CD4-positive, alpha-beta T cell (primary cell): ENCODE measurements around the gene SP9. TPM values are rescaled to one million over a fixed set of nuclear protein-coding genes. Genes with fewer than 3 reads are reported as not detected.

Experiments used
- ATAC-seq: fragments of 200-7000 bp; cut with Tn5 transposase; one replicate; pipeline ENCODE4 v1.10.0; 2022; ENCODE audit warnings: mild to moderate bottlenecking; ENCODE audit not compliant: poor library complexity
- CTCF ChIA-PET: fragments of 350-600 bp; sonication (Branson Sonifier 250); formaldehyde crosslinking; loops from one replicate; lab custom pipeline; 2021; ENCODE audit warnings: antibody characterized with exemption, inconsistent platforms; lab: Charles Lee
- POLR2A ChIA-PET: fragments of 350-600 bp; sonication (Branson Sonifier 250); formaldehyde crosslinking; loops from one replicate; lab custom pipeline; 2021; ENCODE audit warnings: antibody characterized with exemption, inconsistent platforms; lab: Charles Lee
- DNase-seq, 14 experiments: peaks; one replicate each; pipeline ENCODE4 v3.0.0-alpha.2; 2013 to 2020; ENCODE audit warnings: mixed read lengths in 2 of 14
- H3K27ac ChIP-seq, 2 donors: one replicate each; pipeline versions ENCODE4 v1.5.1 to v1.7.0; 2013; ENCODE audit warnings: low read length in 2 of 2, low read depth in 1 of 2, mild to moderate bottlenecking in 1 of 2
- H3K27me3 ChIP-seq, 2 experiments: 1 replicate in 1 of 2; 2 replicates in 1 of 2; pipeline versions ENCODE4 v1.6.1 to v1.7.0; 2013; ENCODE audit warnings: low read length in 2 of 2, control low read depth in 1 of 2, mild to moderate bottlenecking in 1 of 2, moderate library complexity in 1 of 2; ENCODE audit not compliant: insufficient read depth in 2 of 2, control insufficient read depth in 1 of 2
- H3K36me3 ChIP-seq: one replicate; pipeline ENCODE4 v1.6.1; 2013; ENCODE audit warnings: low read length, control low read depth; ENCODE audit not compliant: insufficient read depth
- H3K4me1 ChIP-seq: one replicate; pipeline ENCODE4 v1.6.1; 2013; ENCODE audit warnings: low read length, control low read depth; ENCODE audit not compliant: insufficient read depth
- H3K4me3 ChIP-seq: one replicate; pipeline ENCODE4 v1.5.1; 2013; ENCODE audit warnings: mild to moderate bottlenecking, low read length, moderate library complexity
- H3K9me3 ChIP-seq, 2 experiments: 1 replicate in 1 of 2; 2 replicates in 1 of 2; pipeline versions ENCODE4 v1.6.1 to v1.7.0; 2013; ENCODE audit warnings: low read length in 2 of 2, mild to moderate bottlenecking in 2 of 2, control low read depth in 1 of 2, moderate library complexity in 1 of 2; ENCODE audit not compliant: control insufficient read depth in 1 of 2, insufficient read depth in 1 of 2
- H3K27ac Mint-ChIP-seq: one replicate; pipeline ENCODE4 v1.8.0; 2020; ENCODE audit warnings: mixed read lengths
- H3K27me3 Mint-ChIP-seq: one replicate; pipeline ENCODE4 v1.8.0; 2021; ENCODE audit warnings: mixed read lengths
- H3K36me3 Mint-ChIP-seq: one replicate; pipeline ENCODE4 v1.8.0; 2021; ENCODE audit warnings: low read depth, mixed read lengths
- H3K4me1 Mint-ChIP-seq: one replicate; pipeline ENCODE4 v1.8.0; 2021; ENCODE audit warnings: low read depth, mixed read lengths
- H3K4me3 Mint-ChIP-seq: one replicate; pipeline ENCODE4 v1.8.0; 2020; ENCODE audit warnings: mild to moderate bottlenecking, mixed read lengths
- H3K9me3 Mint-ChIP-seq: one replicate; pipeline ENCODE4 v1.8.0; 2020; ENCODE audit warnings: mixed read lengths
- CTCF ChIP-seq: fragments of 200-600 bp; IDR thresholded peaks from one replicate; pipeline ENCODE4 v1.8.0; 2022; ENCODE audit warnings: antibody characterized with exemption, mild to moderate bottlenecking
- intact Hi-C, 2 experiments: fragments of 100-400 bp; cut with DNase I in 1 of 2; cut with micrococcal nuclease in 1 of 2; formaldehyde crosslinking; loops; one replicate each; pipeline versions ENCODE4 v1.15.1 to v1.9.0; 2023 to 2025; cut with DNase I, micrococcal nuclease
- total RNA-seq, 174 experiments: library from RNA in 2 of 174; stranded (reverse) in 2 of 174; gene quantifications; one replicate each; pipeline ENCODE4 v1.2.3 and lab custom pipeline; 2021 to 2026

Gene SP9
- total RNA-seq, 2 experiments from 2014 or later = not detected

- no peaks in the 10 kb centered on the region for H3K9me3 Mint-ChIP-seq
- H3K4me1 Mint-ChIP-seq = peaks cover 49% of the 10 kb centered on the region
- peaks cover 68 to 92% of the 10 kb centered on the region in 2 experiments for H3K27me3 ChIP-seq
- H3K4me3 ChIP-seq = no peak overlapping the region
- H3K4me3 Mint-ChIP-seq = no peak overlapping the region
- ATAC-seq = no peak
- H3K36me3 Mint-ChIP-seq = peaks cover 5% of the 10 kb centered on the region
- H3K27me3 Mint-ChIP-seq = peaks cover 81% of the 10 kb centered on the region
- TF ChIP-seq CTCF = no peak
- POLR2A ChIA-PET = no interaction called here
- no peak overlapping the region for H3K27ac Mint-ChIP-seq
- intact Hi-C loops = loop anchor here (2.0 to 10.0 kb wide), 9 partner anchors 92 to 1745 kb away; partner anchors contain the start of genes EVX2 (in 2 of the 2), OLA1 (in 2 of the 2) and SP3 (in 2 of the 2)
- DNase-seq = peak in 2 of 14 experiments; percentile 31 to 44
- H3K4me1 ChIP-seq = peaks cover 72% of the 10 kb centered on the region
- peaks cover 4 to 40% of the 10 kb centered on the region in 2 experiments for H3K9me3 ChIP-seq
- no peaks in the 10 kb centered on the region for H3K36me3 ChIP-seq
- no peak overlapping the region for H3K27ac ChIP-seq
- CTCF ChIA-PET = interaction anchor here (0.9 kb wide), 1 partner anchor 937 kb away, joined by 3 read pairs; no protein-coding TSS in a partner anchor
Observed at GRCh38 chr2:174339561-174340399, 5.0 kb downstream of the SP9 start.

- peaks cover 46% of the 10 kb centered on the region for H3K4me1 Mint-ChIP-seq
Observed at GRCh38 chr2:174340400-174341292, 5.9 kb downstream of the SP9 start.

More at GRCh38 chr2:174340400-174341292, 5.9 kb downstream of the SP9 start:
- Mint-ChIP-seq H3K4me3 (peak overlapping the region; percentile 1), H3K27ac (peak overlapping the region; percentile 63), H3K9me3 (no peaks in the 10 kb centered on the region), H3K36me3 (peaks cover 10% of the 10 kb centered on the region), H3K27me3 (peaks cover 80% of the 10 kb centered on the region)
- Histone ChIP-seq H3K9me3 (peaks cover 4 to 34% of the 10 kb centered on the region in 2 experiments), H3K27ac (no peak overlapping the region), H3K27me3 (peaks cover 64 to 92% of the 10 kb centered on the region in 2 experiments), H3K4me3 (no peak overlapping the region), H3K4me1 (peaks cover 63% of the 10 kb centered on the region), H3K36me3 (no peaks in the 10 kb centered on the region)
- ChIA-PET CTCF (interaction anchor here (0.7 to 1.9 kb wide), 8 partner anchors 7 to 1313 kb away, joined by 3 to 13 read pairs (median 5); no protein-coding TSS in a partner anchor), POLR2A (interaction anchor here (0.6 to 1.5 kb wide), 8 partner anchors 14 to 940 kb away, joined by 3 to 6 read pairs (median 3); no protein-coding TSS in a partner anchor)
- DNase-seq (peak in 2 of 14 experiments; percentile 27 to 35), ATAC-seq (no peak)
- intact Hi-C loops = loop anchor here (1.0 to 10.0 kb wide), 11 partner anchors 93 to 1313 kb away; partner anchors contain the start of genes OLA1 (in 2 of the 2) and SP3 (in 2 of the 2)
- TF ChIP-seq CTCF = no peak
